Upper lobe of right lung (tissue), 1 donor: ENCODE measurements around the gene LAMA5. TPM values are rescaled to one million over a fixed set of nuclear protein-coding genes. Genes with fewer than 3 reads are reported as not detected.

Experiments
- ATAC-seq: fragments of 200-7000 bp; cut with Tn5 transposase; one replicate; pipeline ENCODE4 v1.9.1; 2020; ENCODE audit warnings: mild to moderate bottlenecking, moderate library complexity
- DNase-seq: peaks from one replicate; pipeline ENCODE4 v3.0.0-alpha.2; 2020
- H3K27ac ChIP-seq: fragments of 200-600 bp; one replicate; pipeline ENCODE4 v1.8.0; 2022
- H3K27me3 ChIP-seq: fragments of 200-600 bp; one replicate; pipeline ENCODE4 v1.8.0; 2022; ENCODE audit warnings: mild to moderate bottlenecking
- H3K36me3 ChIP-seq: fragments of 200-600 bp; one replicate; pipeline ENCODE4 v1.8.0; 2022
- H3K4me1 ChIP-seq: fragments of 200-600 bp; one replicate; pipeline ENCODE4 v1.8.0; 2022
- H3K4me3 ChIP-seq: fragments of 200-600 bp; one replicate; pipeline ENCODE4 v1.8.0; 2022; ENCODE audit warnings: mild to moderate bottlenecking
- H3K9me3 ChIP-seq: fragments of 200-600 bp; one replicate; pipeline ENCODE4 v1.8.0; 2022
- CTCF ChIP-seq: fragments of 200-600 bp; IDR thresholded peaks from one replicate; pipeline ENCODE4 v1.8.0; 2022; ENCODE audit warnings: antibody characterized with exemption
- intact Hi-C: fragments of 100-400 bp; cut with DNase I; formaldehyde crosslinking; loops from one replicate; pipeline ENCODE4 v1.11.0; 2022
- total RNA-seq: library from RNA; stranded (reverse); fragmentation: NEBNext Ultra II Directional; extraction: Animal tissue kit (Norgen Biotek cat#: 25700); gene quantifications from one replicate; pipeline ENCODE4 v1.2.1, GENCODE V29; 2021
- donor health status: DM: no; HTN: yes; CAD: no; lungs with severe emphysema.

The LAMA5 gene
- total RNA-seq, 1 donor from 2014 or later, result 279 TPM

GRCh38 chr20:62391165-62392076, 24.3 kb upstream of the LAMA5 start:
- intact Hi-C loops, result no loop called here
- peaks cover 29% of the 10 kb centered on the region for H3K36me3 ChIP-seq

DNA sequence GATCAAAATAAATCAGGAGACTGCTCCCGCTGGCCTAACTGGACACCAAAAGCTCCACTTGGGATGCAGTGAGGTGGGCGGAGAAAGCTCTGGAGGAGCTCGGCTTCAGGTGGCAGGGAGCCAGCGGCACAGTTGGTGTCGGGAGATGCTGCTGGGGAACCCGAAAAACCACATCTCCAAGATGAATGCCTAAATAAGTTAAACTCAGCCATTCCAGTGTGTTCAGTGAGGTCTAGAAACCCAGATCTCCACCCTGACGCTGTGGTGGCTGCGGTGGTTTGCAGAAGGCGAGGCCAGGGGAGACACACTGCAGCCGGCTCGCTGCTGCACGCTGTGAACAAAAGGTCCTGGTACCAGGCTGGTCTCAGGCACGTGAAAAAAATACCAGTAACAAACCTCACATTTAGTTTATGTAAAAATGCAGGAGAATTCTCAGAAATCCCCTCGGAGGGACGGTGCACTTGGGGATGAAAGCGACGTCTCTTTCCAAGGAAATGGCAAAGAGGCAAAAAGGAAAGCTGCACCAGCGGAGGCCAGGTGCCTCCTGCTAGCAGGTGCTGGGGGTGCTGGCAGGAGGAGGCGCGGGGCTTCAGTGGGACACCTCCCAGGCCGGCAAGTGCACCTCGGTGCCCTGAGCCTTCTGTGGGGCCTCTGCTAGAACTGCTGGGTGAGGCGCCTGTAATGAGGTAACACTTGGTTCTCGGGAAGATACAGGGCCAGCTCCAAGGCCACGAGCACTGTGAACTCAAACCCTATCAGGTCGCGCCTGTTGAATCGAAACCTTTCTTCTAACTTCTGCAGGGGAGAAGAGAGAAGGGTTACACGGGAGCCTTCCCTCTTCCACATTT, 23.4 kb upstream of the LAMA5 start:
- no peak overlapping the region for H3K4me3 ChIP-seq
- intact Hi-C loops, result no loop called here

More at GRCh38 chr20:62391165-62392076, 24.3 kb upstream of the LAMA5 start:
- Histone ChIP-seq H3K9me3 (no peaks in the 10 kb centered on the region), H3K4me1 (peaks cover 9% of the 10 kb centered on the region), H3K27me3 (no peaks in the 10 kb centered on the region), H3K4me3 (no peak overlapping the region), H3K27ac (no peak overlapping the region)
- ATAC-seq (no peak), DNase-seq (no peak)
- no peak for TF ChIP-seq CTCF

DNA sequence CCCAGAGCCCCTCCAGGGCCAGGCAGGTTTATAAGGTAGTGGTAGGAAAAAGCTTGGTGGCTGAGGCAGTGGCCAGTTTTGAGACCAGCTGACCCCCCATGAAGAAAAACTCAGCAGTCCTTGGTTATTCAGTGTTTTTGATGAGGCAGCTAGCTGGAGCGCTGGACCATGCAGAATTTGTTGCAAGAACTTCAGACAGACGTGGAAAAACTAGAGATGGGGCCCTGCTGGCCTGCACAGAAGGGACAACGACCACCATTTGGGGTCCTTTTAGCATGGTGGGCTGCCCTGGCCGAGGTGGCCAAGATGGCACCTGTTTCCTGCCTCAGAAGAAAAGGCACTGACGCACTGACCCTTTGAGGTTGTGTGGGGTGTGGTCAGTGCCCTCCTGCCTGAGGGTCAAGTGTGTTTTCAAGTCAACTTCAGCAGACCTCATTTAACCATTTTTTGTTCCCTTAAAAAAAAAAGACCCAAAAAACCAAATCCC, 22.5 kb upstream of the LAMA5 start:
- Histone ChIP-seq H3K9me3 (no peaks in the 10 kb centered on the region), H3K4me3 (no peak overlapping the region), H3K4me1 (peaks cover 9% of the 10 kb centered on the region), H3K36me3 (peaks cover 29% of the 10 kb centered on the region), H3K27ac (no peak overlapping the region), H3K27me3 (no peaks in the 10 kb centered on the region)
- no peak for TF ChIP-seq CTCF
- intact Hi-C loops, result no loop called here
- ATAC-seq (no peak), DNase-seq (no peak)

More for the DNA sequence above, 23.4 kb upstream of the LAMA5 start:
- H3K27ac ChIP-seq, result no peak overlapping the region
- DNase-seq, result no peak
- H3K9me3 ChIP-seq, result no peaks in the 10 kb centered on the region
- TF ChIP-seq CTCF, result no peak
- peaks cover 9% of the 10 kb centered on the region for H3K4me1 ChIP-seq
- peaks cover 29% of the 10 kb centered on the region for H3K36me3 ChIP-seq
- no peaks in the 10 kb centered on the region for H3K27me3 ChIP-seq
- ATAC-seq, result no peak

GRCh38 chr20:62388839-62389600, 21.9 kb upstream of the LAMA5 start:
- intact Hi-C loops, result no loop called here
- Histone ChIP-seq H3K4me1 (peaks cover 9% of the 10 kb centered on the region), H3K36me3 (peaks cover 29% of the 10 kb centered on the region), H3K27ac (no peak overlapping the region), H3K27me3 (no peaks in the 10 kb centered on the region), H3K9me3 (no peaks in the 10 kb centered on the region), H3K4me3 (no peak overlapping the region)
- TF ChIP-seq CTCF, result no peak
- DNase-seq, result no peak
- ATAC-seq, result no peak
